Kidney (tissue), 14 donors: ENCODE data around the gene NIPAL4. TPM values are rescaled to one million over a fixed set of nuclear protein-coding genes. Genes with fewer than 3 reads are reported as not detected.
A peak's percentile ranks its signal among the peaks of the same experiment; 100 is the strongest.

Source experiments
- DNase-seq, 5 donors: peaks; one replicate each; pipeline ENCODE4 v3.0.0-alpha.2; 2013 to 2020
- FAIRE-seq: peaks from 2 replicates; lab custom pipeline; 2012; peaks lifted over from hg19 to GRCh38; lab: Jason Lieb, UNC
- H3K27ac ChIP-seq, 2 donors: one replicate each; pipeline ENCODE4 v1.7.0; 2013; ENCODE audit warnings: low read depth in 2 of 2, low read length in 2 of 2, inconsistent platforms in 1 of 2
- H3K27me3 ChIP-seq: one replicate; pipeline ENCODE4 v1.7.1; 2013; ENCODE audit warnings: low read length, inconsistent platforms; ENCODE audit not compliant: control insufficient read depth, insufficient read depth
- H3K36me3 ChIP-seq, 3 donors: one replicate each; pipeline versions ENCODE4 v1.7.0 to v1.7.1; 2013; ENCODE audit warnings: low read length in 3 of 3, control low read depth in 1 of 3, inconsistent platforms in 1 of 3; ENCODE audit not compliant: insufficient read depth in 3 of 3, control insufficient read depth in 2 of 3
- H3K4me1 ChIP-seq, 3 donors: one replicate each; pipeline versions ENCODE4 v1.7.0 to v1.7.1; 2013; ENCODE audit warnings: low read length in 3 of 3, inconsistent platforms in 1 of 3, low read depth in 1 of 3; ENCODE audit not compliant: control insufficient read depth in 2 of 3, insufficient read depth in 2 of 3
- H3K4me3 ChIP-seq, 3 donors: one replicate each; pipeline versions ENCODE4 v1.7.0 to v1.8.1; 2013; ENCODE audit warnings: low read length in 3 of 3, control low read depth in 1 of 3, inconsistent platforms in 1 of 3
- H3K9ac ChIP-seq, 3 donors: one replicate each; pipeline versions ENCODE4 v1.7.0 to v1.7.1; 2013; ENCODE audit warnings: low read length in 3 of 3, control low read depth in 1 of 3, inconsistent platforms in 1 of 3
- H3K9me3 ChIP-seq, 3 donors: one replicate each; pipeline versions ENCODE4 v1.7.0 to v1.7.1; 2013; ENCODE audit warnings: low read length in 3 of 3, control low read depth in 1 of 3, inconsistent platforms in 1 of 3; ENCODE audit not compliant: control insufficient read depth in 2 of 3, insufficient read depth in 1 of 3
- intact Hi-C: fragments of 100-400 bp; cut with DNase I; formaldehyde crosslinking; loops from one replicate; pipeline ENCODE4 v1.11.1; 2022
- polyA plus RNA-seq: library from polyadenylated mRNA; stranded (reverse); fragments of 350-450 nt; fragmentation: Illumina TruSeq; extraction: RNeasy Lipid Tissue Mini Kit (QIAGEN cat#74804); gene quantifications from one replicate; pipeline ENCODE4 v1.2.3, GENCODE V29; 2014; ENCODE audit warnings: low read depth, low replicate concordance; ENCODE audit not compliant: insufficient read depth
- total RNA-seq: library from RNA; stranded (reverse); fragmentation: NEBNext Ultra II Directional; extraction: Animal tissue kit (Norgen Biotek cat#: 25700); gene quantifications from one replicate; pipeline ENCODE4 v1.2.1, GENCODE V29; 2021
- TF ChIP-seq, protein P1 (sequence below): IDR thresholded peaks from 3 replicates; pipeline ENCODE4 v1.5.1; 2012; ENCODE audit warnings: mild to moderate bottlenecking, moderate library complexity, borderline replicate concordance; ENCODE audit not compliant: insufficient read depth; ENCODE audit errors: extremely low read depth
- donor health status: control.
- donor health status: control.
- donor health status: control.
- donor health status: control.
- donor health status: control.
- donor health status: DM: yes; HTN: yes; CAD: no.
- donor health status: Normal renal cell carcinoma (clear cell type).

Gene NIPAL4
- total and polyA plus RNA-seq, 2 donors from 2014 or later = not detected

DNA sequence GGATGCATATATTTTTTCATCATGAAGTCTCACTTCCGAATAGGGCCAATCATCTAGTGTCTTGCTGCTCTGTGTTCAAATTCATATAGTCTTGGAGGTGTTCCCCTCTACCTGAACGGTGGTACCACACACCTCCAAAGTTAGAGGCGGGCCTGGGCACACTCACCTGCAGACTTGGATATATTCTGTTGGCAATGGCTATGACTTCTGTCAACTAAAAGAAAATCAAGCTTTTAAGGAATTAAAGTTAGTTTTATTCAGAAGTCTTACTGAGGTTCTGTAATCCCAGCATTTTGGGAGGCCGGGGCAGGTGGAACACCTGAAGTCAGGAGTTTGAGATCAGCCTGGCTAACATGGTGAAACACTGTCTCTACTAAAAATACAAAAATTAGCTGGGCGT is 2.6 kb upstream of the NIPAL4 start:
- peak in 1 of 5 donors; percentile 3 for DNase-seq
- Histone ChIP-seq H3K27me3 (peaks cover 4% of the 10 kb centered on the region), H3K4me1 (peaks cover 0 to 3% (median 0%) of the 10 kb centered on the region in 3 donors), H3K36me3 (no peaks in the 10 kb centered on the region), H3K4me3 (no peak overlapping the region), H3K27ac (no peak overlapping the region), H3K9me3 (no peaks in the 10 kb centered on the region), H3K9ac (no peak overlapping the region)
- FAIRE-seq = no peak
- intact Hi-C loops = no loop called here
- TF ChIP-seq, protein P1, sequence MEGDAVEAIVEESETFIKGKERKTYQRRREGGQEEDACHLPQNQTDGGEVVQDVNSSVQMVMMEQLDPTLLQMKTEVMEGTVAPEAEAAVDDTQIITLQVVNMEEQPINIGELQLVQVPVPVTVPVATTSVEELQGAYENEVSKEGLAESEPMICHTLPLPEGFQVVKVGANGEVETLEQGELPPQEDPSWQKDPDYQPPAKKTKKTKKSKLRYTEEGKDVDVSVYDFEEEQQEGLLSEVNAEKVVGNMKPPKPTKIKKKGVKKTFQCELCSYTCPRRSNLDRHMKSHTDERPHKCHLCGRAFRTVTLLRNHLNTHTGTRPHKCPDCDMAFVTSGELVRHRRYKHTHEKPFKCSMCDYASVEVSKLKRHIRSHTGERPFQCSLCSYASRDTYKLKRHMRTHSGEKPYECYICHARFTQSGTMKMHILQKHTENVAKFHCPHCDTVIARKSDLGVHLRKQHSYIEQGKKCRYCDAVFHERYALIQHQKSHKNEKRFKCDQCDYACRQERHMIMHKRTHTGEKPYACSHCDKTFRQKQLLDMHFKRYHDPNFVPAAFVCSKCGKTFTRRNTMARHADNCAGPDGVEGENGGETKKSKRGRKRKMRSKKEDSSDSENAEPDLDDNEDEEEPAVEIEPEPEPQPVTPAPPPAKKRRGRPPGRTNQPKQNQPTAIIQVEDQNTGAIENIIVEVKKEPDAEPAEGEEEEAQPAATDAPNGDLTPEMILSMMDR = no peak

DNA sequence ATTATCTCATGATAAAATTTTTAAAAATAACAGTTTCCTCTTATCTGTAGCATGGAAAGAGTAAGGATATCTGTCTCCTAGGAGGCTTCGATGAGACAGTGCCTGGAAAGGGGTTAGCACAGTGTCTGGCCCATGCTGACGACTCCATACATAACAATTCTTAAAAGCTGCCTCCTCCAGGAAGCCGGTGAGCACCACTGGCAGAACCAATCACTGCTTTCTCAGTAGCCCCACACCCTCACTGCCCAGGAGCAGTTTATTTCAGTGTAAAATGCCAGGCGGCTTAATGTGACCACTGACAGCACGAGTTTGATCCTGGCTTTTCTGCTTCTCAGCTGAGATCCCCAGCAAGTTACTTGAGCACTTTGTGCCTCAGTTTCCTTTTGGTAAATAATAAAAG is 1.2 kb upstream of the NIPAL4 start:
- Histone ChIP-seq H3K4me3 (no peak overlapping the region), H3K4me1 (peaks cover 0 to 3% (median 0%) of the 10 kb centered on the region in 3 donors), H3K36me3 (no peaks in the 10 kb centered on the region), H3K9me3 (no peaks in the 10 kb centered on the region), H3K27ac (no peak overlapping the region), H3K27me3 (peaks cover 4% of the 10 kb centered on the region), H3K9ac (no peak overlapping the region)
- intact Hi-C loops = no loop called here
- DNase-seq (peak in 1 of 5 donors; percentile 16), FAIRE-seq (no peak)
- TF ChIP-seq, protein P1 = no peak

DNA sequence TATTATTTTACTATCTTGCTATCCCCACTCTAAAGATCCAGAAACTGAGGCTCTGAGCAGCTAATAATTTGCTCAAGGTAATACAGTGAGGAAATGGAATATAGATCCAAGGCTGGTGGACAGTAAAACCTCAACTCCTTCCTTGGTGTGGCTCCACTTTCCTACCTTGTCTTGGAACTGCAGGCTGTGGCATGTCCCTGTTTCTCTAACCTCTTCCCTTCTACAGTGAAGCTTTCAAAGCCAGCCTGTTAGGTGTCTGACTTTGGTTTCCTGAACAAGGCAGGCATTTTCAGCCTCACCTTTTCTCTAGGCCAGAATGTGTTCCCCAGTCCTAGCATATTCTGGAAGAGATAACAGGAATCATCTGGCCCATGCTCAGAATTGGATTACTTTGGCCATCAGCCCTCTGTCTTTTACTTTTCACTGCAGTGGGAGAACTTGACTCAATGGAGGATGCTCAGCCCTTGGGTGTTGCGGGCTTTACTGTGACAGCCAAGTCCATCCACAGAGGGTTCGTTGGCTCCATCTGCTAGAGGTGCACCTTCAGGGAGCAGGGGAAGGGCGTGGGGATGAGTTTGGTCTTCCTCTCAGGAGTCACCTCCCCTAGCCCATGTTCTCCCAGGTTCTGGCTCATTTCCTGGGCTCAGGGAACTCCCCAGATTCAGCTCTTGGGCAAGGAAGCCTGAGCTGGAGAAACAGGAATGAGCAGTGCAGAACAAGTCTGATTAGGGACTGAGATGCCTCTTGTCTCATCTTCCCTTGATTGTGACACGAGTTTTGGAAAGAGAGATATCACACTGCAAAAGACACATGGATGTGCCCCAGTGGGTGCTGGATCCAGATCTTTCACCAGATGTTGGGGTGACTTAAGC is 1.1 kb downstream of the NIPAL4 start:
- Histone ChIP-seq H3K27me3 (peaks cover 4% of the 10 kb centered on the region), H3K4me1 (peaks cover 0 to 3% (median 0%) of the 10 kb centered on the region in 3 donors), H3K9ac (no peak overlapping the region), H3K4me3 (no peak overlapping the region), H3K36me3 (no peaks in the 10 kb centered on the region), H3K9me3 (no peaks in the 10 kb centered on the region), H3K27ac (no peak overlapping the region)
- TF ChIP-seq, protein P1 = no peak
- DNase-seq = peak in 1 of 5 donors; percentile 15
- intact Hi-C loops = no loop called here
- FAIRE-seq = no peak
